GM21723 (cell line): ENCODE measurements around the gene IQCF2.
"Not testable (repeated sequence)": the region's sequence is repeated elsewhere in the genome, so short reads cannot be mapped to it uniquely, and the experiment has no call there.

Source experiments
- ATAC-seq: cut with Tn5 transposase; IDR thresholded peaks from one replicate; pipeline ENCODE4 v1.9.1; 2021; ENCODE audit warnings: mild to moderate bottlenecking, moderate library complexity; ENCODE audit not compliant: unreplicated experiment

Gene IQCF2

GRCh38 chr3:51875501-51875900, 14.1 kb downstream of the IQCF2 start, which contains the start of gene IQCF5:
TSS of gene IQCF5 (minus strand) at chr3:51875601. CDS start at chr3:51875531, 70 bp downstream.
- ATAC-seq: no peak

- ATAC-seq: no peak
Observed at GRCh38 chr3:51876186-51876585, 14.8 kb downstream of the IQCF2 start.

GRCh38 chr3:51879937-51880336, 18.5 kb downstream of the IQCF2 start:
- no peak for ATAC-seq

GRCh38 chr3:51886447-51886846, 25.0 kb downstream of the IQCF2 start:
- ATAC-seq: no peak

- no peak for ATAC-seq
Observed at GRCh38 chr3:51887620-51888019, 26.2 kb downstream of the IQCF2 start.

GRCh38 chr3:51888463-51889105, 27.2 kb downstream of the IQCF2 start:
- no peak for ATAC-seq

- no peak for ATAC-seq
Observed at GRCh38 chr3:51891242-51892039, 30.0 kb downstream of the IQCF2 start.

- ATAC-seq: no peak
Observed at GRCh38 chr3:51894391-51894790, 33.0 kb downstream of the IQCF2 start.

- ATAC-seq: no peak
Observed at GRCh38 chr3:51894939-51895338, 33.5 kb downstream of the IQCF2 start.

GRCh38 chr3:51896607-51897305, 35.3 kb downstream of the IQCF2 start:
- ATAC-seq: no peak

- ATAC-seq: no peak
Observed at GRCh38 chr3:51897391-51897790, 36.0 kb downstream of the IQCF2 start.

- not testable (repeated sequence) for ATAC-seq
Observed at GRCh38 chr3:51900043-51900442, 38.6 kb downstream of the IQCF2 start.

- not testable (repeated sequence) for ATAC-seq
Observed at GRCh38 chr3:51902361-51902760, 40.9 kb downstream of the IQCF2 start.

GRCh38 chr3:51904034-51904823, 42.8 kb downstream of the IQCF2 start:
- no peak for ATAC-seq

- no peak for ATAC-seq
Observed at GRCh38 chr3:51908026-51908425, 46.6 kb downstream of the IQCF2 start.
